Measurements from ENCODE around the gene SCML1. TPM values are rescaled to one million over a fixed set of nuclear protein-coding genes. Genes with fewer than 3 reads are reported as not detected.

The SCML1 gene
- polyA plus RNA-seq, 1 donor from 2014 or later: 9.4 TPM

DNA sequence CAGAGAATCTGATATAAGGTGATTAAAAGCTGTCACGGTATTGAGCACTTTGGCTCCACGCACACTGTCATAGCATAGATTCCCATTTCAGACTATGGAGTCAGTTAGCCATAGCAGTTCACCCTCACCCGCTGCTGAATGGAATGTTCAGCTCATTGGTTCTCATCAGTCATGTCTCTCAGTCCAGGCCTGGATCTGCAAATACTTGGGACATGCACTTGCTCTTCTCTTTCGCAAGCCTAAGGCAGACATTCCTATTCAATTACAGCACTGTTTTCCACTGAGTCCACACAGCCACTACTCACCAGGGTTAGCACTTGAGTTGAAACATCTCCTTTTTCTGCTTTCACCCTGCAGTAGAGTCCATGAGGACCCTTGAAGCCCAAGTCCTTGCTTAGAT is 30.6 kb upstream of the SCML1 start:
- no peaks in the 10 kb centered on the region for H3K36me3 ChIP-seq (ENCODE audit: insufficient read depth, low read length)
- H3K27ac ChIP-seq (ENCODE audit: low read length): no peak overlapping the region
- H2AFZ ChIP-seq (ENCODE audit: low read depth, low read length): no peak overlapping the region
- no peak overlapping the region for H3K9ac ChIP-seq (ENCODE audit: low read length)
- H3K9me2 ChIP-seq (ENCODE audit: insufficient read depth, low read length): no peaks in the 10 kb centered on the region
- no peaks in the 10 kb centered on the region for H3F3A ChIP-seq (ENCODE audit: insufficient read depth, low read length, poor library complexity, severe bottlenecking)
- H3K9me3 ChIP-seq (ENCODE audit: low read length): no peaks in the 10 kb centered on the region
- H3K27me3 ChIP-seq (ENCODE audit: insufficient read depth, low read depth, low read length): no peaks in the 10 kb centered on the region
- no peak overlapping the region for H3K4me2 ChIP-seq (ENCODE audit: low read length)
- H4K20me1 ChIP-seq (ENCODE audit: insufficient read depth): no peaks in the 10 kb centered on the region
- H3K79me2 ChIP-seq (replicated peaks; ENCODE audit: insufficient read depth, low read length): no peaks in the 10 kb centered on the region
- H3K4me3 ChIP-seq (ENCODE audit: low read length): no peak overlapping the region
- TF ChIP-seq SMC3 (conservative IDR thresholded peaks at IDR 0.05; ENCODE audit: poor library complexity) (no peak), EP300 (conservative IDR thresholded peaks at IDR 0.05; ENCODE audit: poor library complexity, severe bottlenecking) (no peak), CTCF (IDR thresholded peaks at IDR 0.05; ENCODE audit: poor library complexity, severe bottlenecking) (no peak), POLR2AphosphoS5 (IDR thresholded peaks at IDR 0.05) (no peak), TAF1 (IDR thresholded peaks at IDR 0.05; ENCODE audit: low read depth) (no peak), REST (IDR thresholded peaks at IDR 0.05; ENCODE audit: borderline replicate concordance) (no peak), MXI1 (conservative IDR thresholded peaks at IDR 0.05; ENCODE audit: poor library complexity, severe bottlenecking) (no peak), EZH2 (IDR thresholded peaks at IDR 0.05; ENCODE audit: borderline replicate concordance, insufficient read depth, low read length, poor library complexity, severe bottlenecking) (no peak), RAD21 (conservative IDR thresholded peaks at IDR 0.05) (no peak)

DNA sequence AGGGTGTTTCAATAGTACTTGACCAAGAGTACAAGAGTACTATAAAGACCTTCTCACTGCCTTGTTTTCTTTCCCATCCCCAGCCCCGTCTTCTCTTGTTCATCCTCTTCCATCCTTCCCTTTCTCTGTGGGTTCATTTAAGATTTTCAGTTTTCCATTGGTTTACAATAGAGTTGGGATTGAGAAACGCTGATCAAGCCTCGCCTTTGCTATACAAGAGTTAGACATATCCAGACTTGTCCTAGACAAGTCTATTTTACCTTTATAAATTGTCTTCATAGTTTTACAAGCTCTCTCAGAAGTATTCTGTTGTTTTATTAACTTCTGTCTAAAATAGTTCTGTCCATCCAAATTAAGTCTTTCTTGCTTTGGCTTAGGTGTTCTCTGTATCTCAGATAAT is 29.6 kb upstream of the SCML1 start:
- Histone ChIP-seq H3K9me2 (ENCODE audit: insufficient read depth, low read length) (no peaks in the 10 kb centered on the region), H3K27ac (ENCODE audit: low read length) (no peak overlapping the region), H3K9ac (ENCODE audit: low read length) (no peak overlapping the region), H3K27me3 (ENCODE audit: insufficient read depth, low read depth, low read length) (no peaks in the 10 kb centered on the region), H3K79me2 (replicated peaks; ENCODE audit: insufficient read depth, low read length) (no peaks in the 10 kb centered on the region), H4K20me1 (ENCODE audit: insufficient read depth) (no peaks in the 10 kb centered on the region), H3F3A (ENCODE audit: insufficient read depth, low read length, poor library complexity, severe bottlenecking) (no peaks in the 10 kb centered on the region), H3K4me3 (ENCODE audit: low read length) (no peak overlapping the region), H3K36me3 (ENCODE audit: insufficient read depth, low read length) (no peaks in the 10 kb centered on the region), H3K9me3 (ENCODE audit: low read length) (no peaks in the 10 kb centered on the region), H2AFZ (ENCODE audit: low read depth, low read length) (no peak overlapping the region), H3K4me2 (ENCODE audit: low read length) (no peak overlapping the region)
- no peak for TF ChIP-seq SMC3 (conservative IDR thresholded peaks at IDR 0.05; ENCODE audit: poor library complexity)
- no peak for TF ChIP-seq EZH2 (IDR thresholded peaks at IDR 0.05; ENCODE audit: borderline replicate concordance, insufficient read depth, low read length, poor library complexity, severe bottlenecking)
- no peak for TF ChIP-seq REST (IDR thresholded peaks at IDR 0.05; ENCODE audit: borderline replicate concordance)
- TF ChIP-seq POLR2AphosphoS5 (IDR thresholded peaks at IDR 0.05): no peak
- TF ChIP-seq TAF1 (IDR thresholded peaks at IDR 0.05; ENCODE audit: low read depth): no peak
- TF ChIP-seq CTCF (IDR thresholded peaks at IDR 0.05; ENCODE audit: poor library complexity, severe bottlenecking): no peak
- no peak for TF ChIP-seq MXI1 (conservative IDR thresholded peaks at IDR 0.05; ENCODE audit: poor library complexity, severe bottlenecking)
- no peak for TF ChIP-seq RAD21 (conservative IDR thresholded peaks at IDR 0.05)
- no peak for TF ChIP-seq EP300 (conservative IDR thresholded peaks at IDR 0.05; ENCODE audit: poor library complexity, severe bottlenecking)

All from neural cell (in vitro differentiated cells).